Measurements from ENCODE around the gene CACNA1S. TPM values are rescaled to one million over a fixed set of nuclear protein-coding genes. Genes with fewer than 3 reads are reported as not detected.

Gene CACNA1S
- total RNA-seq, 4 donors from 2014 or later, result not detected

- no peak for TF ChIP-seq CTCF (IDR thresholded peaks at IDR 0.05; ENCODE audit: low read depth)
Observed at GRCh38 chr1:201072149-201072548, 40.1 kb downstream of the CACNA1S start.

- no peak for TF ChIP-seq CTCF (IDR thresholded peaks at IDR 0.05; ENCODE audit: low read depth)
Observed at GRCh38 chr1:201069636-201070035, 42.6 kb downstream of the CACNA1S start.

GRCh38 chr1:201068976-201069375 lies 43.2 kb downstream of the CACNA1S start:
- TF ChIP-seq CTCF (IDR thresholded peaks at IDR 0.05; ENCODE audit: low read depth), result no peak

GRCh38 chr1:201066986-201067385 lies 45.2 kb downstream of the CACNA1S start:
- TF ChIP-seq CTCF (IDR thresholded peaks at IDR 0.05; ENCODE audit: low read depth), result no peak

GRCh38 chr1:201065686-201066085 lies 46.5 kb downstream of the CACNA1S start:
- no peak for TF ChIP-seq CTCF (IDR thresholded peaks at IDR 0.05; ENCODE audit: low read depth)

GRCh38 chr1:201064806-201065205 lies 47.4 kb downstream of the CACNA1S start:
- TF ChIP-seq CTCF (IDR thresholded peaks at IDR 0.05; ENCODE audit: low read depth), result no peak

GRCh38 chr1:201063145-201063544 lies 49.1 kb downstream of the CACNA1S start:
- TF ChIP-seq CTCF (IDR thresholded peaks at IDR 0.05; ENCODE audit: low read depth), result no peak
